NCI-H1048 (cell line): ENCODE results near the gene NBR1.
"Not testable (repeated sequence)": the region's sequence is repeated elsewhere in the genome, so short reads cannot be mapped to it uniquely, and the experiment has no call there.

Experiments used
- DNase-seq: peaks from one replicate; lab custom pipeline; 2025; lab: John Stamatoyannopoulos, UW

The NBR1 gene

DNA sequence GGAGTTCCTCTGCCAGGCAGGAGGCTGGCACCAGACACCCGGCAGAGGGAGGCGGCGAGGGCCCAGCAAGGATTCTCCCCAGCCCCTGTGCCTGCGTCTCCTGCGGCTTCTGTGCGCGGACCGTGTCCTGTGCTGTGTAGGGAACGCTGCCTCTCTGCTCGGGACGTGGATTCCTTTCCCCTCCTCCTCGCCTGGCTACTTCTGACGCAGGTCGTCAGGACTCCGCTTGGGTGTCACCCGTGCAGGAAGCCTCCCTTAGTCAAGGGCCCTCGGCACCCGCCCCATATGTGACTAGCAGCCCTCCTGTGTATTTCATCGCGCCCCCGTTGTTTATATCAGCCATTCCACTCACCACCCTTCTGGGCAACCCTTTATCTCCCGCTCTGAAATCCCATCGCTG, 75.4 kb downstream of the NBR1 start:
- DNase-seq: not testable (repeated sequence)
